ENCODE measurements around the gene TTLL6. TPM values are rescaled to one million over a fixed set of nuclear protein-coding genes. Genes with fewer than 3 reads are reported as not detected.

Gene TTLL6
- total and polyA plus RNA-seq, 2 of the 4 experiments (the other 2 are of a cell fraction), result not detected

- no peak overlapping the region for H4K91ac ChIP-seq (ENCODE audit: insufficient read depth, low read depth, low read length)
- H2BK120ac ChIP-seq (ENCODE audit: low read depth, low read length), result no peak overlapping the region
- CTCF ChIA-PET, result no interaction called here
- H3K27me3 ChIP-seq (ENCODE audit: control insufficient read depth, insufficient read depth, low read length), result peaks cover 95% of the 10 kb centered on the region
- in situ Hi-C loops (cut with MboI; ENCODE audit: low sequenced_read_pairs), result loop anchor here (10.0 kb wide), 1 partner anchor 51 kb away; no protein-coding TSS in a partner anchor
- no peaks in the 10 kb centered on the region for H3K36me3 ChIP-seq (ENCODE audit: control insufficient read depth, insufficient read depth, low read length)
- no peak overlapping the region for H3K27ac ChIP-seq (ENCODE audit: insufficient read depth, low read length)
- H2AK9ac ChIP-seq (replicated peaks; ENCODE audit: low read depth, low read length, poor library complexity), result no peak overlapping the region
- TF ChIP-seq MAZ (IDR thresholded peaks at IDR 0.05; ENCODE audit: borderline replicate concordance, low read depth, low read length) (no peak), USF2 (IDR thresholded peaks at IDR 0.05; ENCODE audit: low read depth, low read length) (no peak), CHD1 (IDR thresholded peaks at IDR 0.05; ENCODE audit: low read depth, low read length) (no peak), RCOR1 (IDR thresholded peaks at IDR 0.05; ENCODE audit: insufficient replicate concordance, low read length) (no peak), SMC3 (IDR thresholded peaks at IDR 0.05; ENCODE audit: low read depth, low read length) (no peak), FOS (IDR thresholded peaks at IDR 0.05; ENCODE audit: low read depth, low read length) (no peak)
- 17% methylated on average over 7 of the region's 22 CpGs; no CpG with 5 or more reads in 1 of the 2 experiments for WGBS, 2 experiments (ENCODE audit: extremely low coverage in 2 of 2, insufficient read length in 1 of 2)
- no peak overlapping the region for H3K18ac ChIP-seq (ENCODE audit: low read depth, low read length)
- no peak overlapping the region for H3K4me2 ChIP-seq (ENCODE audit: low read depth, low read length)
- H2BK15ac ChIP-seq (ENCODE audit: low read depth, low read length), result no peak overlapping the region
- no peaks in the 10 kb centered on the region for H3K79me1 ChIP-seq (ENCODE audit: low read depth in 1 of 2, low read length in 2 of 2)
- H3K9me3 ChIP-seq (ENCODE audit: control insufficient read depth, insufficient read depth, low read length), result peaks cover 6% of the 10 kb centered on the region
- no peak overlapping the region for H3K9ac ChIP-seq (ENCODE audit: low read depth, low read length)
- H2BK20ac ChIP-seq (ENCODE audit: low read depth, low read length), result no peak overlapping the region
- H3K56ac ChIP-seq (ENCODE audit: extremely low read depth, insufficient read depth, low read length), result no peak overlapping the region
- no peaks in the 10 kb centered on the region for H4K20me1 ChIP-seq (ENCODE audit: insufficient read depth, low read length)
- BruUV-seq (replicated peaks), result no TSS peak
- no peak overlapping the region for H3K4me3 ChIP-seq (ENCODE audit: insufficient read depth, low read depth, low read length)
- DNase-seq (no peak), ATAC-seq (ENCODE audit: low read depth) (no peak)
- no peak overlapping the region for H4K5ac ChIP-seq (ENCODE audit: low read depth, low read length)
- no peaks in the 10 kb centered on the region for H3K9me1 ChIP-seq (ENCODE audit: insufficient read depth, low read length)
- no peak overlapping the region for H3K4ac ChIP-seq (ENCODE audit: low read depth, low read length)
- no peak overlapping the region for H2AFZ ChIP-seq (replicated peaks; ENCODE audit: low read length, poor library complexity)
- no peak overlapping the region for H4K8ac ChIP-seq (ENCODE audit: low read depth in 2 of 2, low read length in 2 of 2)
- intact Hi-C loops (cut with micrococcal nuclease), result no loop called here
- no peak overlapping the region for H3K23ac ChIP-seq (ENCODE audit: low read depth, low read length)
- no peak overlapping the region for H2AK5ac ChIP-seq (ENCODE audit: low read depth, low read length)
- H3K4me1 ChIP-seq (ENCODE audit: control insufficient read depth, insufficient read depth, low read length), result no peaks in the 10 kb centered on the region
- H2BK5ac ChIP-seq (ENCODE audit: low read depth, low read length, poor library complexity, severe bottlenecking), result no peak overlapping the region
- POLR2A ChIA-PET (ENCODE audit: unreplicated experiment), result no interaction called here
- dilution Hi-C loops (cut with HindIII; ENCODE audit: low sequenced_read_pairs, unreplicated experiment), result no loop called here
- H3K14ac ChIP-seq (replicated peaks; ENCODE audit: low read depth, low read length), result no peak overlapping the region
Observed at GRCh38 chr17:48733632-48734328, 83.2 kb downstream of the TTLL6 start.
